H1 (cell line): ENCODE data around the gene SERGEF. TPM values are rescaled to one million over a fixed set of nuclear protein-coding genes. Genes with fewer than 3 reads are reported as not detected.

Experiments used
- CTCF ChIA-PET: fragments of 300-600 bp; sonication (Branson Sonifier 250); formaldehyde crosslinking; loops from one replicate; lab custom pipeline; 2021; ENCODE audit not compliant: partially characterized antibody; lab: Charles Lee
- POLR2A ChIA-PET: fragments of 300-600 bp; sonication (Branson Sonifier 250); formaldehyde crosslinking; loops from one replicate; lab custom pipeline; 2021; ENCODE audit warnings: inconsistent platforms; ENCODE audit not compliant: partially characterized antibody; lab: Charles Lee
- DNase-seq, 2 experiments: peaks; one replicate each; pipeline versions ENCODE4 v3.0.0 to v3.0.0-alpha.2; 2010 to 2022; ENCODE audit warnings: low spot score in 2 of 2, low read depth in 1 of 2, mixed read lengths in 1 of 2
- FAIRE-seq: peaks from 2 replicates; lab custom pipeline; 2011; peaks lifted over from hg19 to GRCh38; lab: Jason Lieb, UNC
- H2AFZ ChIP-seq: 2 replicates; pipeline ENCODE4 v1.8.1; 2012; ENCODE audit warnings: low read length, inconsistent platforms
- H2AK5ac ChIP-seq: 2 replicates; pipeline ENCODE4 v1.6.1; 2013; ENCODE audit warnings: low read depth, low read length
- H2BK120ac ChIP-seq: replicated peaks from 2 replicates; pipeline ENCODE3; 2013; ENCODE audit warnings: low read depth, low read length, inconsistent platforms
- H2BK12ac ChIP-seq: 2 replicates; pipeline ENCODE4 v1.6.1; 2013; ENCODE audit warnings: low read depth, low read length
- H2BK15ac ChIP-seq: 2 replicates; pipeline ENCODE4 v1.6.1; 2013; ENCODE audit warnings: low read length
- H2BK20ac ChIP-seq: 2 replicates; pipeline ENCODE4 v1.6.1; 2013; ENCODE audit warnings: low read length
- H2BK5ac ChIP-seq: 2 replicates; pipeline ENCODE4 v1.6.1; 2013; ENCODE audit warnings: low read depth, low read length
- H3K14ac ChIP-seq: 2 replicates; pipeline ENCODE4 v1.6.1; 2013; ENCODE audit warnings: inconsistent platforms; ENCODE audit not compliant: insufficient read length
- H3K18ac ChIP-seq: 2 replicates; pipeline ENCODE4 v1.6.1; 2013; ENCODE audit warnings: low read length; ENCODE audit errors: extremely low read depth
- H3K23ac ChIP-seq: 2 replicates; pipeline ENCODE4 v1.6.1; 2013; ENCODE audit warnings: inconsistent platforms; ENCODE audit not compliant: insufficient read length
- H3K23me2 ChIP-seq: 2 replicates; pipeline ENCODE4 v1.6.1; 2013; ENCODE audit warnings: low read depth, low read length
- H3K27ac ChIP-seq: 2 replicates; pipeline ENCODE4 v1.6.1; 2011; ENCODE audit warnings: low read depth, low read length, inconsistent platforms
- H3K27me3 ChIP-seq, 4 experiments: replicated peaks in 1 of 4; 1 replicate in 1 of 4; 2 replicates in 3 of 4; pipeline versions ENCODE4 v1.6.1 to v1.8.1; 2011 to 2013; ENCODE audit warnings: low read length in 3 of 4, mild to moderate bottlenecking in 3 of 4, inconsistent platforms in 2 of 4, mixed read lengths in 2 of 4, moderate library complexity in 1 of 4; ENCODE audit not compliant: control insufficient read depth in 3 of 4, insufficient read depth in 3 of 4; ENCODE audit errors: extremely low read depth in 1 of 4
- H3K36me3 ChIP-seq, 4 experiments: 2 replicates each; pipeline versions ENCODE4 v1.6.1 to v1.8.1; 2011 to 2013; ENCODE audit warnings: mild to moderate bottlenecking in 4 of 4, low read length in 3 of 4, moderate library complexity in 2 of 4, control low read depth in 1 of 4, inconsistent platforms in 1 of 4; ENCODE audit not compliant: insufficient read depth in 4 of 4, control insufficient read depth in 2 of 4
- H3K4ac ChIP-seq: replicated peaks from 2 replicates; pipeline ENCODE3; 2013; ENCODE audit warnings: low read length, low read depth, mixed read lengths, inconsistent platforms; ENCODE audit not compliant: insufficient read length
- H3K4me1 ChIP-seq, 4 experiments: replicated peaks in 1 of 4; 1 replicate in 1 of 4; 2 replicates in 3 of 4; pipeline versions ENCODE4 v1.6.1 to v1.8.1; 2011 to 2013; ENCODE audit warnings: low read length in 3 of 4, inconsistent platforms in 2 of 4, mixed read lengths in 1 of 4; ENCODE audit not compliant: insufficient read depth in 4 of 4, control insufficient read depth in 3 of 4
- H3K4me2 ChIP-seq, 2 experiments: 2 replicates each; pipeline versions ENCODE4 v1.6.1 to v1.8.1; 2011 to 2013; ENCODE audit warnings: low read depth in 2 of 2, low read length in 2 of 2, control low read depth in 1 of 2, inconsistent platforms in 1 of 2, mild to moderate bottlenecking in 1 of 2; ENCODE audit not compliant: insufficient read depth in 1 of 2
- H3K4me3 ChIP-seq, 4 experiments: fragments of 200-600, 300-600 bp in 1 of 4; sonication (generic), shearing (Covaris generic), sonication (Bioruptor Twin) in 1 of 4; 2 replicates each; pipeline versions ENCODE4 v1.5.1 to v1.8.1; 2011 to 2016; ENCODE audit warnings: low read length in 4 of 4, low read depth in 3 of 4, control low read depth in 2 of 4, inconsistent platforms in 2 of 4, mild to moderate bottlenecking in 2 of 4, mixed read lengths in 1 of 4, moderate library complexity in 1 of 4; ENCODE audit not compliant: insufficient read depth in 2 of 4; ENCODE audit errors: extremely low read depth in 1 of 4
- H3K56ac ChIP-seq: replicated peaks from 2 replicates; pipeline ENCODE3; 2013; ENCODE audit warnings: low read depth, mild to moderate bottlenecking, mixed read lengths, low read length, inconsistent platforms; ENCODE audit not compliant: insufficient read length
- H3K79me1 ChIP-seq: 2 replicates; pipeline ENCODE4 v1.6.1; 2013; ENCODE audit warnings: low read depth, low read length, control low read depth
- H3K79me2 ChIP-seq, 2 experiments: 2 replicates each; pipeline versions ENCODE4 v1.6.1 to v1.8.1; 2012 to 2013; ENCODE audit warnings: low read length in 2 of 2, mild to moderate bottlenecking in 2 of 2, inconsistent platforms in 1 of 2; ENCODE audit not compliant: insufficient read depth in 2 of 2, control insufficient read depth in 1 of 2
- H3K9ac ChIP-seq, 4 experiments: replicated peaks in 1 of 4; 1 replicate in 1 of 4; 2 replicates in 3 of 4; pipeline versions ENCODE4 v1.6.1 to v1.8.1; 2011 to 2013; ENCODE audit warnings: low read depth in 3 of 4, low read length in 3 of 4, control low read depth in 2 of 4, mild to moderate bottlenecking in 2 of 4, moderate library complexity in 2 of 4, inconsistent platforms in 1 of 4; ENCODE audit errors: extremely low read depth in 1 of 4
- H3K9me3 ChIP-seq, 2 experiments: 2 replicates each; pipeline versions ENCODE4 v1.6.1 to v1.8.1; 2012 to 2013; ENCODE audit warnings: mild to moderate bottlenecking in 2 of 2, moderate library complexity in 2 of 2, control low read depth in 1 of 2, inconsistent platforms in 1 of 2, low read depth in 1 of 2, low read length in 1 of 2, mixed read lengths in 1 of 2; ENCODE audit not compliant: insufficient read depth in 2 of 2
- H4K20me1 ChIP-seq, 2 experiments: replicated peaks in 1 of 2; 2 replicates each; pipeline versions ENCODE3 to v1.8.1; 2011 to 2013; ENCODE audit warnings: inconsistent platforms in 2 of 2, low read length in 2 of 2, mild to moderate bottlenecking in 1 of 2; ENCODE audit not compliant: insufficient read depth in 2 of 2, control insufficient read depth in 1 of 2
- H4K5ac ChIP-seq: 2 replicates; pipeline ENCODE4 v1.6.1; 2013; ENCODE audit warnings: low read length, low read depth, mixed read lengths, inconsistent platforms; ENCODE audit not compliant: insufficient read length
- H4K8ac ChIP-seq: 2 replicates; pipeline ENCODE4 v1.8.0; 2013; ENCODE audit warnings: mild to moderate bottlenecking, moderate library complexity, low read length, inconsistent platforms; ENCODE audit not compliant: insufficient read depth; ENCODE audit errors: extremely low read depth
- H4K91ac ChIP-seq: replicated peaks from 2 replicates; pipeline ENCODE3; 2013; ENCODE audit warnings: low read length, mixed read lengths, inconsistent platforms; ENCODE audit not compliant: insufficient read length
- ASH2L ChIP-seq: fragments of 200-600, 300-600 bp; sonication (generic); IDR thresholded peaks from one replicate; pipeline ENCODE4 v1.7.1; 2017; ENCODE audit warnings: low read length
- BCL11A ChIP-seq, 2 experiments: IDR thresholded peaks; one replicate each; pipeline ENCODE4 v1.6.1; 2011; ENCODE audit warnings: low read depth in 2 of 2, low read length in 2 of 2, mild to moderate bottlenecking in 2 of 2
- KDM4A ChIP-seq: IDR thresholded peaks from one replicate; pipeline ENCODE4 v1.7.1; 2012; ENCODE audit warnings: low read depth, mild to moderate bottlenecking, moderate library complexity, low read length, inconsistent platforms; ENCODE audit not compliant: severe bottlenecking
- PHF8 ChIP-seq: fragments of 200-600 bp; sonication (generic); conservative IDR thresholded peaks from 2 replicates; pipeline ENCODE4 v1.7.1; 2012; ENCODE audit warnings: low read depth, mild to moderate bottlenecking, inconsistent platforms, low read length, moderate library complexity
- SAP30 ChIP-seq: fragments of 300-600 bp; sonication (generic); IDR thresholded peaks from 2 replicates; pipeline ENCODE4 v1.7.1; 2012; ENCODE audit warnings: low read length, moderate library complexity, mild to moderate bottlenecking, inconsistent platforms; ENCODE audit not compliant: insufficient read depth, insufficient replicate concordance
- TAF7 ChIP-seq: optimal IDR thresholded peaks from 2 replicates; pipeline ENCODE3; 2011; ENCODE audit warnings: low read depth, mild to moderate bottlenecking, inconsistent platforms, low read length, moderate library complexity, borderline replicate concordance
- WGBS, 2 experiments: shearing (Covaris generic) in 1 of 2; methylation state at CpG; one replicate each; pipeline versions ENCODE4 v1.1.6 to v1.1.7; 2013 to 2015; ENCODE audit warnings: low lambda C conversion rate in 2 of 2, mixed read lengths in 2 of 2, inconsistent platforms in 1 of 2, low coverage in 1 of 2, missing lambda C conversion rate in 1 of 2; ENCODE audit not compliant: insufficient replicate concordance in 2 of 2, insufficient coverage in 1 of 2, insufficient read length in 1 of 2; ENCODE audit errors: extremely low coverage in 1 of 2, missing lambda C conversion rate in 1 of 2; 5-methylcytosine and 5-hydroxymethylcytosine counted together
- polyA plus RNA-seq, 7 experiments: library from polyadenylated mRNA; depleted of rRNA in 3 of 7; stranded (reverse) in 5 of 7; unstranded in 2 of 7; fragments of >200 nt in 5 of 7; fragments of 200-250 nt in 2 of 7; gene quantifications; 1 replicate in 5 of 7; 2 replicates in 1 of 7; 4 replicates in 1 of 7; pipeline versions ENCODE4 v1.2.1 to v1.2.3, GENCODE V29; 2011 to 2013; ENCODE audit warnings: missing spikeins in 2 of 7, mixed read lengths in 2 of 7
- total RNA-seq: library from RNA; stranded (reverse); fragmentation: NEBNext Ultra II Directional; extraction: Animal tissue kit (Norgen Biotek cat#: 25700); gene quantifications from 2 replicates; pipeline ENCODE4 v1.2.1, GENCODE V29; 2021

SERGEF gene
- total and polyA plus RNA-seq, 2 of the 8 experiments (the other 6 are each of a cell fraction or from before 2014, with no cell fraction given), result 16.6 to 28.8 TPM

DNA sequence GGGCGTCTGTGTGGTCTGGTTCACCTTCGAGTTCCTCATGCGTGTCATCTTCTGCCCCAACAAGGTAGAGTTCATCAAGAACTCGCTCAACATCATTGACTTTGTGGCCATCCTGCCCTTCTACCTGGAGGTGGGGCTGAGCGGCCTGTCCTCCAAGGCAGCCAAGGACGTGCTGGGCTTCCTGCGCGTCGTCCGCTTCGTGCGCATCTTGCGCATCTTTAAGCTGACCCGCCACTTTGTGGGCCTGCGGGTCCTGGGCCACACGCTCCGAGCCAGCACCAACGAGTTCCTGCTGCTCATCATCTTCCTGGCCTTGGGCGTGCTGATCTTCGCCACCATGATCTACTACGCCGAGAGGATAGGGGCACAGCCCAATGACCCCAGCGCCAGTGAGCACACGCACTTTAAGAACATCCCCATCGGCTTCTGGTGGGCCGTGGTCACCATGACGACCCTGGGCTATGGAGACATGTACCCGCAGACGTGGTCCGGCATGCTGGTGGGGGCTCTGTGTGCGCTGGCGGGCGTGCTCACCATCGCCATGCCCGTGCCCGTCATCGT lies 240.9 kb downstream of the SERGEF start:
- Histone ChIP-seq H3K56ac (no peak overlapping the region), H2AK5ac (no peak overlapping the region), H3K9ac (no peak overlapping the region), H3K14ac (no peak overlapping the region), H3K79me2 (no peaks in the 10 kb centered on the region), H2BK20ac (no peak overlapping the region), H3K9me3 (no peaks in the 10 kb centered on the region; a peak in 1 of 4 replicates), H2BK5ac (no peak overlapping the region), H4K5ac (no peak overlapping the region), H3K23ac (no peak overlapping the region), H2BK120ac (no peak overlapping the region), H3K4me3 (no peak overlapping the region), H3K18ac (no peak overlapping the region), H3K4ac (no peak overlapping the region), H3K23me2 (peaks cover 2% of the 10 kb centered on the region; the same call in 1 of the 2 replicates), H3K79me1 (no peaks in the 10 kb centered on the region), H3K4me1 (peaks cover 0 to 4% (median 0%) of the 10 kb centered on the region in 4 experiments; a peak in 2 of 7 replicates), H2BK15ac (no peak overlapping the region), H2BK12ac (no peak overlapping the region; the same call in 1 of the 2 replicates), H4K20me1 (no peaks in the 10 kb centered on the region), H3K27me3 (no peaks in the 10 kb centered on the region), H4K91ac (no peak overlapping the region), H4K8ac (no peak overlapping the region), H3K4me2 (no peak overlapping the region), H3K27ac (no peak overlapping the region), H2AFZ (no peak overlapping the region), H3K36me3 (no peaks in the 10 kb centered on the region)
- CTCF ChIA-PET, result interaction anchor here (1.0 to 1.7 kb wide), 5 partner anchors 8 to 137 kb away, joined by 3 to 4 read pairs (median 4); partner anchors contain the start of gene KCNC1
- TF ChIP-seq PHF8 (no peak), TAF7 (no peak), BCL11A (IDR thresholded peaks at IDR 0.05; ENCODE audit: low read depth in 2 of 2, low read length in 2 of 2) (no peak), ASH2L (no peak), KDM4A (no peak), SAP30 (no peak)
- FAIRE-seq (no peak), DNase-seq (no peak)
- 92% methylated on average over 37 of the region's 37 CpGs; no CpG with 5 or more reads in 1 of the 2 experiments for WGBS, 2 experiments
- POLR2A ChIA-PET, result no interaction called here
